Activated B cell treated with CpG ODN at 0.5 μM for 24 hours (primary cell): ENCODE results near the gene HTR1B. TPM values are rescaled to one million over a fixed set of nuclear protein-coding genes. Genes with fewer than 3 reads are reported as not detected.

Experiments
- ATAC-seq: fragments of 200-7000 bp; cut with Tn5 transposase; one replicate; pipeline ENCODE4 v1.10.0; 2021; ENCODE audit warnings: low read depth, mild to moderate bottlenecking, moderate library complexity
- CTCF ChIA-PET: fragments of 350-600 bp; sonication (Branson Sonifier 250); formaldehyde crosslinking; loops from one replicate; lab custom pipeline; 2021; ENCODE audit warnings: antibody characterized with exemption; lab: Charles Lee
- POLR2A ChIA-PET: fragments of 350-600 bp; sonication (Branson Sonifier 250); formaldehyde crosslinking; loops from one replicate; lab custom pipeline; 2021; ENCODE audit warnings: antibody characterized with exemption; lab: Charles Lee
- DNase-seq: peaks from one replicate; pipeline ENCODE4 v3.0.0; 2022
- H3K27ac Mint-ChIP-seq: one replicate; pipeline ENCODE4 v1.8.0; 2020; ENCODE audit warnings: mixed read lengths
- H3K27me3 Mint-ChIP-seq: one replicate; pipeline ENCODE4 v1.8.0; 2021; ENCODE audit warnings: mixed read lengths
- H3K36me3 Mint-ChIP-seq: one replicate; pipeline ENCODE4 v1.8.0; 2021; ENCODE audit warnings: low read depth, mixed read lengths
- H3K4me1 Mint-ChIP-seq: one replicate; pipeline ENCODE4 v1.8.0; 2021; ENCODE audit warnings: mixed read lengths
- H3K4me3 Mint-ChIP-seq: one replicate; pipeline ENCODE4 v1.8.0; 2020; ENCODE audit warnings: mild to moderate bottlenecking, mixed read lengths
- H3K9me3 Mint-ChIP-seq: one replicate; pipeline ENCODE4 v1.8.0; 2020; ENCODE audit warnings: mixed read lengths
- intact Hi-C: fragments of 100-400 bp; cut with micrococcal nuclease; formaldehyde crosslinking; loops from one replicate; pipeline ENCODE4 v1.15.1; 2024
- total RNA-seq: library from RNA; stranded (reverse); gene quantifications from 2 replicates; pipeline ENCODE4 v1.2.3, GENCODE V29; 2022
- TF ChIP-seq, protein P1 (sequence below): fragments of 200-600 bp; IDR thresholded peaks from one replicate; pipeline ENCODE4 v1.8.0; 2022; ENCODE audit warnings: antibody characterized with exemption, mild to moderate bottlenecking

Gene HTR1B
- total RNA-seq, 1 donor from 2014 or later, result not detected

DNA sequence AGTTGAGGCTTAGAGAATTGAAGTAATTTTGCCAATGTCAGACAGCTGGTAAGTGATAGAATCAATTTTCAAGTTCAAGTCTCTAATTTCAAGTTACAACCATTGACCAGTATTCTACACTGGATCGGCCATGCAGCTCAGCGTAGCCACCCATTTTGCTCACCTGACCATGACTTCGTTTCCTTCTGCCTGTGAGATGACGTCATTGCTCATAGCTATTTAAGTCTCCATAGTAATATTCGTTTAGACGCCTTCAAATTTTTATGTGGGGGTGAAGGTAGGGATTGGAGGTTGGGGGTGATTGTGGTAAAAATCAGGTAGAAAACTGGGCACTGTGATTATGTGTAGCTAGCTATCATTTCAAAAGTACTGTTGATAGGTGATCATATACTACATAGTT lies 5.6 kb upstream of the HTR1B start:
- Mint-ChIP-seq H3K4me1 (peaks cover 9% of the 10 kb centered on the region), H3K27me3 (peaks cover 21% of the 10 kb centered on the region), H3K4me3 (no peak overlapping the region), H3K36me3 (peaks cover 3% of the 10 kb centered on the region), H3K27ac (no peak overlapping the region), H3K9me3 (peaks cover 2% of the 10 kb centered on the region)
- TF ChIP-seq, protein P1, sequence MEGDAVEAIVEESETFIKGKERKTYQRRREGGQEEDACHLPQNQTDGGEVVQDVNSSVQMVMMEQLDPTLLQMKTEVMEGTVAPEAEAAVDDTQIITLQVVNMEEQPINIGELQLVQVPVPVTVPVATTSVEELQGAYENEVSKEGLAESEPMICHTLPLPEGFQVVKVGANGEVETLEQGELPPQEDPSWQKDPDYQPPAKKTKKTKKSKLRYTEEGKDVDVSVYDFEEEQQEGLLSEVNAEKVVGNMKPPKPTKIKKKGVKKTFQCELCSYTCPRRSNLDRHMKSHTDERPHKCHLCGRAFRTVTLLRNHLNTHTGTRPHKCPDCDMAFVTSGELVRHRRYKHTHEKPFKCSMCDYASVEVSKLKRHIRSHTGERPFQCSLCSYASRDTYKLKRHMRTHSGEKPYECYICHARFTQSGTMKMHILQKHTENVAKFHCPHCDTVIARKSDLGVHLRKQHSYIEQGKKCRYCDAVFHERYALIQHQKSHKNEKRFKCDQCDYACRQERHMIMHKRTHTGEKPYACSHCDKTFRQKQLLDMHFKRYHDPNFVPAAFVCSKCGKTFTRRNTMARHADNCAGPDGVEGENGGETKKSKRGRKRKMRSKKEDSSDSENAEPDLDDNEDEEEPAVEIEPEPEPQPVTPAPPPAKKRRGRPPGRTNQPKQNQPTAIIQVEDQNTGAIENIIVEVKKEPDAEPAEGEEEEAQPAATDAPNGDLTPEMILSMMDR, result no peak
- ATAC-seq (no peak), DNase-seq (no peak)
- ChIA-PET POLR2A (no interaction called here), CTCF (no interaction called here)
- intact Hi-C loops, result loop anchor here (5.0 kb wide), 1 partner anchor 1998 kb away; no protein-coding TSS in a partner anchor

DNA sequence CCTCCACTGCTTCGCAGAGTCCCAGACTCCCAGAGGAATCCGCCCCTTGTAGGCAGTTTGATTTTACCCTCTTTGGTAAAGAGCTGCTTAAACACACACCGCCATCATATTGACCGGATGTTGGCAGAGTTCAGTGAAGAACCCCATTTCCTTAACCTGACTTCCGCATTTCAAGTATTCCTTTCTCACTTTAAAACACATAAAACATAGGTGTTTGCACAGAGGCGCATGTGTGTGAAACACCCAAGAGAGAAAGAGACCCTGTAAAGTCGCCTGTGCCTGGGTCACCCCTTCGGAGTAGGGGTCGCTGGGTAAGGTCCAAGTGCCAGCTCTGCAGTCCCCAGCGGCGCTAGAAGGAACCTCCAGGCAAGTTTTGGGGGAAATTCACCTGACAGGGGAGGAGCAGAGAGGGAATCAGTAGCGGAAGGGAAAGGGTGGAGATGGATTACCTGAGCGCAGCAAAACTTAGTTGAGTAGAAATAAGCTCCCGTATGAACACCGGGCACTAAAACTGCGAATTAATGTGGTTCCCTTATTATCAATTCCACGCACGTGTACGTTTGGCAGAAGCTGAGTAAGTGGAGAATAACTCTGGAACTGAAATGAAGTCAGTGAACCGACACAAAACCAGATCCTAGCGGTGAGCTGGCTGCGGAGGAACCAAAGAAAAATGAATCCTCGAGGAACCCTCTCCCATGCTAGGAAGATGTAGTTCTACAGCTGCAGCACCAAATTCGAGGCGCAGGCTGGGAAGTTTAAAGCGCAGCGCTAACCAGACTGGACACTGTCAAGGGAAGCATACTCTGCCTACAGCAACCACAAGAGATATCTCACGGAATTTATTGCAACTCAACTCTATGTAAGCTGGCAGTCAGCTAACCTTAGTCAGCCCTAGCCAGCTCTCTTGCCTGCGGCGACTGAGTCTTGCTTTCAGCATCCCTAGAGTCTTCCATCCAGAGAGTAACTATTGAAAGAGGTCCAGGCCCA lies 3.5 kb upstream of the HTR1B start:
- ATAC-seq (peak; percentile 47), DNase-seq (no peak)
- H3K36me3 Mint-ChIP-seq, result peaks cover 3% of the 10 kb centered on the region
- peak overlapping the region; percentile 20 for H3K27ac Mint-ChIP-seq
- intact Hi-C loops, result loop anchor here (5.0 kb wide), 1 partner anchor 2001 kb away; no protein-coding TSS in a partner anchor
- peaks cover 2% of the 10 kb centered on the region for H3K9me3 Mint-ChIP-seq
- H3K27me3 Mint-ChIP-seq, result peaks cover 38% of the 10 kb centered on the region
- H3K4me3 Mint-ChIP-seq, result peak overlapping the region; percentile 84
- POLR2A ChIA-PET, result no interaction called here
- TF ChIP-seq, protein P1, result no peak
- H3K4me1 Mint-ChIP-seq, result peaks cover 12% of the 10 kb centered on the region
- CTCF ChIA-PET, result interaction anchor here (1.7 kb wide), 1 partner anchor 10 kb away, joined by 4 read pairs; no protein-coding TSS in a partner anchor

GRCh38 chr6:77466055-77466450 lies 2.8 kb upstream of the HTR1B start:
- TF ChIP-seq, protein P1, result no peak
- Mint-ChIP-seq H3K9me3 (peaks cover 2% of the 10 kb centered on the region), H3K27me3 (peaks cover 38% of the 10 kb centered on the region), H3K4me3 (peak overlapping the region; percentile 84), H3K36me3 (peaks cover 3% of the 10 kb centered on the region), H3K4me1 (peaks cover 12% of the 10 kb centered on the region), H3K27ac (no peak overlapping the region)
- ATAC-seq, result peak; percentile 62
- ChIA-PET CTCF (interaction anchor here (1.7 kb wide), 1 partner anchor 11 kb away, joined by 4 read pairs; no protein-coding TSS in a partner anchor), POLR2A (no interaction called here)
- intact Hi-C loops, result loop anchor here (5.0 kb wide), 1 partner anchor 2001 kb away; no protein-coding TSS in a partner anchor
- no peak for DNase-seq

DNA sequence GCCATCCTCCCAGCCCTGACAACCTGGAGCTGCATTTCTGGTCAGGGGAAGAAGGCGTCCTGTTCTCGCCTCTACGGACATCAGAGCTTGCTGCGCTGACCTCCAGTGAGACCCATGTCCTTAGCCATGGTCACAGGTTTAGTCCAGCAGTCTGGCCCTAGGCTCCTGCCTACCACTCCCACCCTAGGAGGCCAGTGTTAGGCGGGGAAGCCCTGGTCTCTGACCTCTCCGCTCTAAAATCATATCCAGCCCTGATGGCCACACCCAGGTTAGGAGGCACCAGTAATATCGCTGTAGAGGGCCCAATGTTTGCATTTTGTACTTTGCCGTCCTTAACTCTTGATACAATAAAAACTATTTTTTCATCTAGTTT lies 1.2 kb upstream of the HTR1B start:
- ATAC-seq, result no peak
- POLR2A ChIA-PET, result no interaction called here
- intact Hi-C loops, result no loop called here
- Mint-ChIP-seq H3K4me3 (no peak overlapping the region), H3K27me3 (peaks cover 46% of the 10 kb centered on the region), H3K36me3 (peaks cover 3% of the 10 kb centered on the region), H3K27ac (no peak overlapping the region), H3K4me1 (peaks cover 12% of the 10 kb centered on the region), H3K9me3 (peaks cover 2% of the 10 kb centered on the region)
- TF ChIP-seq, protein P1, result no peak
- CTCF ChIA-PET, result no interaction called here
- DNase-seq, result no peak

DNA sequence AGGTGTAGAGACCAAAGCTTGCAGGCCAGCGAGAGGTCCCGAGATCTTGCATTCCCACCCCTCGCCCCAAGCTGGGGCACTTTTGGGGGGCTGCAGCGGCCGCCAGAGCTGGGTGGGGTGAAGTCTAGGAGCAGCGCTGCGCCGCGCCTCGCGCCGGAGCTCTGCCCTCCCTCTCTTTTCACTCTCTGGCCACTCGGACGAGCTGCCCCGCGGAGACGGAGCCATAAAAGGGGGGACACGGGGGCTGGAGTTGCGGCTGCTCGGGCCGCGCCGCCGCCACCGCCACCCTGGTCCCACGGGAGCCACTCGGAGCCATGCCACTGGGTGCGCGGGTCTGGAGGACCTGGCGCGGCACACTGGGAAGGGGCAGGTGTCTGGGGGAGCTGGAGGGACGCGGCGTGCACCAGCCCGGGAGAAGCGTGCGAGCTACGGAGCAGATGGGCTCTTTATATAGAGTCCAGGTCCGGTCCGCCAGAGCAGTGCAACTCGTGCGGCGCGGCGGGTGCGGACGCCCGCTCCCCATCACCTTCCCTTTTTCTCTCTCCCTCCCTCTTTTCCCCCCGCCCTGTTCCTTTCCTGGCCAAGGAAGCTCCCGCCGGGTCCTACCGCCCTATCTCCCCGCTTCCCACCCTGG lies 687 bp upstream of the HTR1B start:
- CTCF ChIA-PET, result no interaction called here

More for the DNA sequence above, 687 bp upstream of the HTR1B start:
- Mint-ChIP-seq H3K4me3 (no peak overlapping the region), H3K36me3 (peaks cover 3% of the 10 kb centered on the region), H3K4me1 (peaks cover 12% of the 10 kb centered on the region), H3K27me3 (peaks cover 47% of the 10 kb centered on the region), H3K9me3 (peaks cover 2% of the 10 kb centered on the region), H3K27ac (no peak overlapping the region)
- no peak for ATAC-seq
- POLR2A ChIA-PET, result no interaction called here
- DNase-seq, result no peak
- TF ChIP-seq, protein P1, result no peak
- intact Hi-C loops, result no loop called here
